DND-41 (cell line): ENCODE data around the gene OTULINL.
A peak's percentile ranks its signal among the peaks of the same experiment; 100 is the strongest.

Experiments
- ATAC-seq: fragments of 200-7000 bp; cut with Tn5 transposase; 3 replicates; pipeline ENCODE4 v1.9.1; 2021; ENCODE audit warnings: low read depth; ENCODE audit not compliant: insufficient read depth
- DNase-seq: peaks from one replicate; pipeline ENCODE4 v3.0.0-alpha.2; 2020
- H2AFZ ChIP-seq: 2 replicates; pipeline ENCODE4 v1.6.0; 2012; ENCODE audit warnings: low read depth, low read length
- H3K27ac ChIP-seq: 2 replicates; pipeline ENCODE4 v1.5.1; 2012; ENCODE audit warnings: low read length, inconsistent platforms
- H3K27me3 ChIP-seq: fragments of 200-600 bp; sonication (generic); 2 replicates; pipeline ENCODE4 v1.6.0; 2012; ENCODE audit warnings: low read length, mild to moderate bottlenecking, inconsistent platforms; ENCODE audit not compliant: insufficient read depth, poor library complexity
- H3K36me3 ChIP-seq: 2 replicates; pipeline ENCODE4 v1.5.1; 2012; ENCODE audit warnings: low read length, inconsistent platforms; ENCODE audit not compliant: insufficient read depth
- H3K4me1 ChIP-seq: 2 replicates; pipeline ENCODE4 v1.5.1; 2012; ENCODE audit warnings: mild to moderate bottlenecking, low read length; ENCODE audit not compliant: insufficient read depth
- H3K4me2 ChIP-seq: 2 replicates; pipeline ENCODE4 v1.6.0; 2012; ENCODE audit warnings: mild to moderate bottlenecking, moderate library complexity, low read length, inconsistent platforms; ENCODE audit not compliant: insufficient read depth
- H3K4me3 ChIP-seq, 2 experiments: fragments of 200-600 bp in 1 of 2; shearing (Covaris generic) in 1 of 2; 2 replicates each; pipeline ENCODE4 v1.5.1; 2012 to 2016; ENCODE audit warnings: inconsistent platforms in 2 of 2, low read length in 2 of 2, mild to moderate bottlenecking in 2 of 2, low read depth in 1 of 2, moderate library complexity in 1 of 2
- H3K79me2 ChIP-seq: 2 replicates; pipeline ENCODE4 v1.6.0; 2012; ENCODE audit warnings: low read length, inconsistent platforms; ENCODE audit not compliant: insufficient read depth
- H3K9ac ChIP-seq: 2 replicates; pipeline ENCODE4 v1.6.0; 2012; ENCODE audit warnings: low read depth, mild to moderate bottlenecking, inconsistent platforms, low read length, moderate library complexity
- H3K9me3 ChIP-seq: 2 replicates; pipeline ENCODE4 v1.5.1; 2012; ENCODE audit warnings: low read length, moderate library complexity, mild to moderate bottlenecking, inconsistent platforms; ENCODE audit not compliant: insufficient read depth, severe bottlenecking
- H4K20me1 ChIP-seq: 2 replicates; pipeline ENCODE4 v1.6.0; 2012; ENCODE audit warnings: low read length; ENCODE audit not compliant: insufficient read depth
- EZH2 ChIP-seq: IDR thresholded peaks from 3 replicates; pipeline ENCODE4 v1.6.1; 2012; ENCODE audit warnings: borderline replicate concordance, low read depth, mild to moderate bottlenecking, moderate library complexity, low read length, inconsistent platforms; ENCODE audit not compliant: severe bottlenecking
- TF ChIP-seq, protein P1 (sequence below): IDR thresholded peaks from 2 replicates; pipeline ENCODE4 v1.5.1; 2012; ENCODE audit warnings: borderline replicate concordance, low read length, moderate library complexity, mild to moderate bottlenecking; ENCODE audit not compliant: poor library complexity, severe bottlenecking; ENCODE audit errors: extremely low read depth

OTULINL gene

DNA sequence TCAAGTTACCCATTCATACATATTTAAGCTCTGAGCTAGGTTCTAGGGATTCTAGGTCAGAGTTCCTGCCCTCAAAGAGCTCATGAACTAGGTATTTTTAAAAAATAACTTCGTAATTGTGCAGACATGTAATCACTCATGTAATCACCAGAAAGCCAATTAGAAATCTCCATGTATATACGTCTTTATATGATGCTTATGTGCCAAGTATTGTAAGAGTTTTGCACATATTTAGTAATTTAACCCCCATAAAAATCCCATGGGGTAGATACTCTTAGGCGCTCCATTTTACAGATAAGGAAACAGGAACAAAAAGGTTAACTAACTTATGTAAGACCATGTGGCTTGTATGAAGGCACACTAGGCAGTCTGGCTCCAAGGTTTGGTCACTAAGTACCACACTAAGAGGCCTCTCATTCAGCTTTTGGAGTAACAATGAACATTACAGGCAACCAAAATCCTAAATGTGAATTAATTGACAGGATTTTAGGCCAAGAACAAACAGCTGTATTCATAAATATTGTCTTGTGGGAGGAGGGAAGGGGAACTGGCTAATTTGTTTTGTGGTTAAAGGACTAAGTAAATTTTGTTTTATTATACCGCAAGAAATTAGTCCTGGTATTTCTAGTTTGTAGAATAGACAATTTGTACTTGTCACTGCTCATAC, 1.7 kb upstream of the OTULINL start:
- Histone ChIP-seq H3K79me2 (no peaks in the 10 kb centered on the region), H3K4me1 (peaks cover 12% of the 10 kb centered on the region; the same call in 1 of the 2 replicates), H3K4me3 (no peak overlapping the region), H2AFZ (no peak overlapping the region), H3K4me2 (no peak overlapping the region), H3K27me3 (peaks cover 39% of the 10 kb centered on the region), H3K9ac (no peak overlapping the region), H3K9me3 (no peaks in the 10 kb centered on the region), H3K36me3 (no peaks in the 10 kb centered on the region), H3K27ac (no peak overlapping the region), H4K20me1 (no peaks in the 10 kb centered on the region)
- DNase-seq (no peak), ATAC-seq (no peak)
- TF ChIP-seq, protein P1, sequence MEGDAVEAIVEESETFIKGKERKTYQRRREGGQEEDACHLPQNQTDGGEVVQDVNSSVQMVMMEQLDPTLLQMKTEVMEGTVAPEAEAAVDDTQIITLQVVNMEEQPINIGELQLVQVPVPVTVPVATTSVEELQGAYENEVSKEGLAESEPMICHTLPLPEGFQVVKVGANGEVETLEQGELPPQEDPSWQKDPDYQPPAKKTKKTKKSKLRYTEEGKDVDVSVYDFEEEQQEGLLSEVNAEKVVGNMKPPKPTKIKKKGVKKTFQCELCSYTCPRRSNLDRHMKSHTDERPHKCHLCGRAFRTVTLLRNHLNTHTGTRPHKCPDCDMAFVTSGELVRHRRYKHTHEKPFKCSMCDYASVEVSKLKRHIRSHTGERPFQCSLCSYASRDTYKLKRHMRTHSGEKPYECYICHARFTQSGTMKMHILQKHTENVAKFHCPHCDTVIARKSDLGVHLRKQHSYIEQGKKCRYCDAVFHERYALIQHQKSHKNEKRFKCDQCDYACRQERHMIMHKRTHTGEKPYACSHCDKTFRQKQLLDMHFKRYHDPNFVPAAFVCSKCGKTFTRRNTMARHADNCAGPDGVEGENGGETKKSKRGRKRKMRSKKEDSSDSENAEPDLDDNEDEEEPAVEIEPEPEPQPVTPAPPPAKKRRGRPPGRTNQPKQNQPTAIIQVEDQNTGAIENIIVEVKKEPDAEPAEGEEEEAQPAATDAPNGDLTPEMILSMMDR: no peak
- TF ChIP-seq EZH2: no peak

DNA sequence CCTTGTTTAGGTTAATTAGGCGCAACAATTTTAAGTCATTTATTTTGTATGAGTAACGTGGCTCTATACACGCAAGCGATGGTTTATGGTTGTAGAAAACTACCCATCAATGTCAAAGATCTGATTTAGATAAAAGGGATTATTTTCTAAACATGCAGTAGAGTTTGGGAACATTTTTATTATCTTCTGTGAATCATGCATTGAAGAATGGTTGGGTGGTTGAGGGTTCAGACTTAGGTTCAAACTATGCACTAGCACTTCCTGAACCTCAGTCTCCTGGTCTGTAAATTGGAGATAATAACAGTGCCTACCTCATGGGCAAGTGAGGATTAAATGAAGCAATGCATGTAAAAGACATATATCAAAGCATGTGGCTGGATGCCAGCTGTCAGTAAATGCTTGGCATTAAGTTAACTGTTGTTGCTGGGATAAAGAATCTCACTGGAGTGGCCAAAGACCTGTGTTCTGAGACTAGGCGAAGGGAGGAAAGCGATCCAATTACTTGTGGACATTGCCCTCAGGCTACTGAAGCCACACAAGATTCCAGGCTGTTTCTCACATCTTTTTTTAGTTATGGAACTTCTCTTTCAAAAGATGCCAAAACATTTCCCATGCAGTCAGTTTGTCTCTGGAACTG, 1.1 kb upstream of the OTULINL start:
- H3K27me3 ChIP-seq: peaks cover 44% of the 10 kb centered on the region
- H3K36me3 ChIP-seq: no peaks in the 10 kb centered on the region
- no peak for DNase-seq
- H3K4me2 ChIP-seq: no peak overlapping the region
- no peak overlapping the region for H3K4me3 ChIP-seq
- H3K4me1 ChIP-seq: peaks cover 12% of the 10 kb centered on the region; the same call in 1 of the 2 replicates
- no peak for ATAC-seq
- H4K20me1 ChIP-seq: no peaks in the 10 kb centered on the region
- no peaks in the 10 kb centered on the region for H3K9me3 ChIP-seq
- H3K9ac ChIP-seq: no peak overlapping the region
- no peak overlapping the region for H2AFZ ChIP-seq
- H3K27ac ChIP-seq: no peak overlapping the region
- no peaks in the 10 kb centered on the region for H3K79me2 ChIP-seq
- TF ChIP-seq, protein P1: no peak
- no peak for TF ChIP-seq EZH2

DNA sequence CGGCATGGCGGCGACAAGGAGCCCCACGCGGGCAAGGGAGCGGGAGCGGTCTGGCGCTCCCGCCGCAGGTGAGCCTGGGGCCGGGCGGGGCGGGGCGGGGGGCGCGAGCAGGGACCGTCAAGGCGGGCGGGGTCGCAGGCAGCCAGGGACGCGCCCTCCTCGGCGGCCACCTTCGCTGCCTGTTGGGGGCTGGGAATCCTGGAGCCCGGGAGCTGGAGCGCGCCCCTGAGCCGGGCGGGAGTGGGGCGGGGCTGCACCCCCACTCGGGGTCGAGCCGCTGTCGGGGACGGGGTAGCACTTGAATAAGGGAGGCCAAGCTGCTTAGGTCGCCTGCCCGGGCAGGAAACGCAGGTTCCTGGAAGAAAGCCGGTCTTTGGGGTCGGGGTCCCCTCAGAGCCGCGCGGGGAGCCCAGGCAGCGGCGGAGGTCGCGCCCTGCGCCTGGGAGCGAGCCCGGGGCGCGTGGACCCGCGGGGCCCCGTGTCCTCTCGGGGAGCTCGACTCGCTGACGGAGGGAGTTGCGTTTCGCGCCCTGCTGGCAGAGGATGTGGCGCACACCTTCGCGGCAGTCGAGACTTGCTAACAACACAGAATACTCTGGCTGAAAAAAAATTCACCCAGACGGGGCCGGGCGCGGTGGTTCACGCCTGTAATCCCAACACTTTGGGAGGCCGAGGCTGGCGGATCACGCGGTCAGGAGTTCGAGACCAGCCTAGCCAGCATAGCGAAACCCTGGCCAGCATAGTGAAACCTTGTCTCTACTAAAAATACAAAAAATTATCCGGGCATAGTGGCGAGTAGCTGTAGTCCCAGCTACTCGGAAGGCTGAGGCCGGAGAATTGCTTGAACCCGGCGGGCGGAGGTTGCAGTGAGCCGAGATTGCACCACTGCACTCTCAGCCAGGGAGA, 552 bp downstream of the OTULINL start:
- Histone ChIP-seq H3K4me1 (peaks cover 12% of the 10 kb centered on the region; the same call in 1 of the 2 replicates), H3K4me3 (peak overlapping the region in 1 of 2 experiments; percentile 42; a peak in 2 of 4 replicates), H3K27ac (no peak overlapping the region), H3K9ac (peak overlapping the region; percentile 32; the same call in 1 of the 2 replicates), H3K79me2 (no peaks in the 10 kb centered on the region), H3K27me3 (peaks cover 48% of the 10 kb centered on the region), H3K36me3 (no peaks in the 10 kb centered on the region), H2AFZ (no peak overlapping the region), H4K20me1 (no peaks in the 10 kb centered on the region), H3K4me2 (peak overlapping the region; percentile 55), H3K9me3 (no peaks in the 10 kb centered on the region)
- ATAC-seq (peak; percentile 65), DNase-seq (peak; percentile 19)
- TF ChIP-seq, protein P1: no peak
- no peak for TF ChIP-seq EZH2
